ENCODE data around the gene PSMA2.

DNA sequence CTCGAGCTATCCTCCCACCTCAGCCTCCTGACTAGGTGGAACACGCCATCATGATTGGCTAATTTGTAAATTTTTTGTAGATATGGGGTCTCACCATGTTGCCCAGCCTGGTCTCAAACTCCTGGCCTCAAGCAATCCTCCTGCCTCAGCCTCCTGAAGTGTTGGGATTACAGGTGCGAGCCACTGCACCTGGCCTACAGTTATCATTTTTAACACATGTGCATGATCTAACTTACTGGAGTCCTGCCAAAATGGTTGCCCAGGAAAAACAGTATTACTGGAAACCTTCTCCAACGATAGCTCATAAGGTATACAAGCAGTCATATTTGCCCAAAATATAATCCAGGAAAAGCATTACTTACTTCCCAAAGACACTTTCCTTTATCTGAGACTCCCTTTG lies 20.4 kb upstream of the PSMA2 start:
- TF ChIP-seq, protein P1, sequence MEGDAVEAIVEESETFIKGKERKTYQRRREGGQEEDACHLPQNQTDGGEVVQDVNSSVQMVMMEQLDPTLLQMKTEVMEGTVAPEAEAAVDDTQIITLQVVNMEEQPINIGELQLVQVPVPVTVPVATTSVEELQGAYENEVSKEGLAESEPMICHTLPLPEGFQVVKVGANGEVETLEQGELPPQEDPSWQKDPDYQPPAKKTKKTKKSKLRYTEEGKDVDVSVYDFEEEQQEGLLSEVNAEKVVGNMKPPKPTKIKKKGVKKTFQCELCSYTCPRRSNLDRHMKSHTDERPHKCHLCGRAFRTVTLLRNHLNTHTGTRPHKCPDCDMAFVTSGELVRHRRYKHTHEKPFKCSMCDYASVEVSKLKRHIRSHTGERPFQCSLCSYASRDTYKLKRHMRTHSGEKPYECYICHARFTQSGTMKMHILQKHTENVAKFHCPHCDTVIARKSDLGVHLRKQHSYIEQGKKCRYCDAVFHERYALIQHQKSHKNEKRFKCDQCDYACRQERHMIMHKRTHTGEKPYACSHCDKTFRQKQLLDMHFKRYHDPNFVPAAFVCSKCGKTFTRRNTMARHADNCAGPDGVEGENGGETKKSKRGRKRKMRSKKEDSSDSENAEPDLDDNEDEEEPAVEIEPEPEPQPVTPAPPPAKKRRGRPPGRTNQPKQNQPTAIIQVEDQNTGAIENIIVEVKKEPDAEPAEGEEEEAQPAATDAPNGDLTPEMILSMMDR (IDR thresholded peaks at IDR 0.05), result no peak
- no peak for TF ChIP-seq POLR2AphosphoS5 (IDR thresholded peaks at IDR 0.05)
